ENCODE results near the gene SP140.
A peak's percentile ranks its signal among the peaks of the same experiment; 100 is the strongest.
"Not testable (repeated sequence)": the region's sequence is repeated elsewhere in the genome, so short reads cannot be mapped to it uniquely, and the experiment has no call there.

The SP140 gene

DNA sequence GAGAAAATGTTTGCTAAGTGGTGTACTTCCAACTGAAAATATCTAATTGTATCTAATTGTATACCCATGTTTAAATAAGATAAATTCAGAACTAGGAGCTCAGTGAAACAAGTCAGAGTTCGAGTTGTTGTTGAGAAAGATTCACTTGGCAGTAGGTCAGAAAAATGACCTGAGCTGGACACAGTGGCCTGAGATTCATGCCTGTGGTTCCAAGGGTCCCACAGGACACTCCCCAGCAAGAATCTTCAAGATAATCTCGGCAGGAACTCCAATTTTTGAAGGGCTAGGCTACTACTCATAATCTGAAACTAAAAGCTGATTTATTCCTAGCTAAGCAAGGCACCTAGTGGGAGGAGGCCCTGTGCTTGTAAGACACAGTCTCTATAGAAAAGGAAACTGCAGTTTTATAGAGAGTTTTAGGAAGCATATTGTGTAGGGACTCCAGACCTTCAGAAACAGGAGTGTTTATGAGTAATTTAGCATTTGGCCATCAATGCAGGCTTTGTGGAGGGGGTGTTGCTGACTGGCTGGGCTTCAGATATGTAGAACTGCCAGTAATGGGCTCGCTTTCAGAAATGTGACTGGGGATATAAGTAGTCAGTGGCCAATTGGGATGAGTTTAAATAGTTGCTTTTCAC, 43.2 kb downstream of the SP140 start:
- H3K27ac ChIP-seq (ENCODE audit: low read depth, low read length), result no peak overlapping the region
- no peaks in the 10 kb centered on the region for H3K27me3 ChIP-seq (ENCODE audit: control insufficient read depth in 5 of 5, insufficient read depth in 4 of 5, low read length in 5 of 5)
- H3K4me1 ChIP-seq (ENCODE audit: control insufficient read depth in 5 of 5, insufficient read depth in 5 of 5, low read length in 5 of 5), result peaks cover 0 to 15% (median 6%) of the 10 kb centered on the region in 5 donors
- no peaks in the 10 kb centered on the region for H3K36me3 ChIP-seq (ENCODE audit: control insufficient read depth in 5 of 5, insufficient read depth in 5 of 5, low read length in 5 of 5)
- no peak overlapping the region for H3K4me3 ChIP-seq (ENCODE audit: low read depth in 1 of 5, low read length in 5 of 5)
- H3K9ac ChIP-seq (ENCODE audit: low read length in 5 of 5), result peak overlapping the region in 1 of 5 donors; percentile 48
- no peaks in the 10 kb centered on the region for H3K9me3 ChIP-seq (ENCODE audit: control insufficient read depth in 5 of 5, low read length in 5 of 5)

DNA sequence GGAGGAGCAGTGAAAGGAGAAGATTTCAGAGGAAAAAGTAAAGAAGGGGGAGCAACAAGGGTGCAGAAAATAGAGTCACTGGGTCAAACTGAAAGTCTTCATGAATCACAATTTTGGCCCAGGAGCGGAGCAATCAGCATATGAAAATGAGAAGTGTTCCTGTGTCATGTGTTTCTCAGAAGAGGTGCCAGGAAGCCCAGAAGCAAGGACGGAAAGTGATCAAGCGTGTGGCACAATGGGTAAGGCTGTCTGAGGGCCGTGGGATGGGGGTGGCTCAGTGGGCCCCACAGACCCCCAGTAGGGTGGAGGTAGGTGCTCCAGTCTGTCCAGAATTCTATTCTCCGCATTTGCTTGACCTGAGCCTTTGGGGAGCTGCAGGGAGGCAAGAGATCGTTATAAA, 44.2 kb downstream of the SP140 start:
- Histone ChIP-seq H3K4me1 (ENCODE audit: control insufficient read depth in 5 of 5, insufficient read depth in 5 of 5, low read length in 5 of 5) (peaks cover 0 to 15% (median 6%) of the 10 kb centered on the region in 5 donors), H3K4me3 (ENCODE audit: low read depth in 1 of 5, low read length in 5 of 5) (no peak overlapping the region), H3K9ac (ENCODE audit: low read length in 5 of 5) (no peak overlapping the region), H3K36me3 (ENCODE audit: control insufficient read depth in 5 of 5, insufficient read depth in 5 of 5, low read length in 5 of 5) (no peaks in the 10 kb centered on the region), H3K27ac (ENCODE audit: low read depth, low read length) (no peak overlapping the region), H3K9me3 (ENCODE audit: control insufficient read depth in 5 of 5, low read length in 5 of 5) (no peaks in the 10 kb centered on the region), H3K27me3 (ENCODE audit: control insufficient read depth in 5 of 5, insufficient read depth in 4 of 5, low read length in 5 of 5) (no peaks in the 10 kb centered on the region)

DNA sequence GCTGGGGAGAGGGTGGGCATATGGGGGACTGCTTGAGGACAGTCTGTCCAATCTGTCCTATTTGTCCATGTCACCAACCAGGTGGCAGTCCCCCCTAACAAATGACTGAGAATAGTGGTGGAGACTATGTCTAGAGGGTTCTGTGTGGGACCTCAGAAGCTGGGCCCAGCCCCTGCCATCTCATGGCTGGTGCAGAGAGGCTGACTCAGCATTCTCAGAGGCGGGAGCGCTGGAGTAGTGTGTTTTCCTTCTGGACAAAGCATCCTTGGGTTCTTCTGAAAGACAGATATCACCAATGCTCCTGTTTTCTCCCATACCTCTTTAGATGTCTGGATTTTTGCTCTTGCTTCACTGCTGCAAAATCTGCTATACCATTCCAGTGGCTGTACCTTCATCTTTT, 57.4 kb downstream of the SP140 start:
- Histone ChIP-seq H3K4me1 (ENCODE audit: control insufficient read depth in 5 of 5, insufficient read depth in 5 of 5, low read length in 5 of 5) (no peaks in the 10 kb centered on the region), H3K9me3 (ENCODE audit: control insufficient read depth in 5 of 5, low read length in 5 of 5) (no peaks in the 10 kb centered on the region), H3K27ac (ENCODE audit: low read depth, low read length) (no peak overlapping the region), H3K36me3 (ENCODE audit: control insufficient read depth in 5 of 5, insufficient read depth in 5 of 5, low read length in 5 of 5) (no peaks in the 10 kb centered on the region), H3K9ac (ENCODE audit: low read length in 5 of 5) (no peak overlapping the region), H3K4me3 (ENCODE audit: low read depth in 1 of 5, low read length in 5 of 5) (no peak overlapping the region), H3K27me3 (ENCODE audit: control insufficient read depth in 5 of 5, insufficient read depth in 4 of 5, low read length in 5 of 5) (peaks cover 0 to 2% (median 0%) of the 10 kb centered on the region in 5 donors)

DNA sequence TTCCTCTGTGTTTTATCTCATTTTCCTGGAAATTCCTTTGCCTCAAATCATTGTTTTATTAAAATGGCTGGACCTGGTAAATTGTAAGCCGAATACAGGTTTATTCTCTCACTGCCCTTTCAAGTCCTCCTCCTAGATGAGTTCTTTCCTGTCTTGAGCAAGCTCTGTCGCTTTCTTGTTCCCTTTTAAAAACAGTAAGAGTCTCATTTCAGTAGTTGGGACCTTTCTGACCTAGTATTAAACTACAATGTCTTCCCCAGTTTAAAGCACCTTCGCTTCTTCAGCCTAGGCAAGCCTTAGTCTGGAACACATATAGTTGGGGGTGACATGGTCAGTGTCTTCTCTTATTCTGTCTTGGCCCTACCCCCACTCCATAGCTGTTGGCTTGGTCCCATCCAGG, 60.5 kb downstream of the SP140 start:
- Histone ChIP-seq H3K27me3 (ENCODE audit: control insufficient read depth in 5 of 5, insufficient read depth in 4 of 5, low read length in 5 of 5) (peaks cover 0 to 2% (median 0%) of the 10 kb centered on the region in 5 donors), H3K4me1 (ENCODE audit: control insufficient read depth in 5 of 5, insufficient read depth in 5 of 5, low read length in 5 of 5) (no peaks in the 10 kb centered on the region), H3K9me3 (ENCODE audit: control insufficient read depth in 5 of 5, low read length in 5 of 5) (peaks cover 0 to 2% (median 0%) of the 10 kb centered on the region in 5 donors), H3K36me3 (ENCODE audit: control insufficient read depth in 5 of 5, insufficient read depth in 5 of 5, low read length in 5 of 5) (no peaks in the 10 kb centered on the region), H3K4me3 (ENCODE audit: low read depth in 1 of 5, low read length in 5 of 5) (no peak overlapping the region), H3K27ac (ENCODE audit: low read depth, low read length) (no peak overlapping the region), H3K9ac (ENCODE audit: low read length in 5 of 5) (no peak overlapping the region)

DNA sequence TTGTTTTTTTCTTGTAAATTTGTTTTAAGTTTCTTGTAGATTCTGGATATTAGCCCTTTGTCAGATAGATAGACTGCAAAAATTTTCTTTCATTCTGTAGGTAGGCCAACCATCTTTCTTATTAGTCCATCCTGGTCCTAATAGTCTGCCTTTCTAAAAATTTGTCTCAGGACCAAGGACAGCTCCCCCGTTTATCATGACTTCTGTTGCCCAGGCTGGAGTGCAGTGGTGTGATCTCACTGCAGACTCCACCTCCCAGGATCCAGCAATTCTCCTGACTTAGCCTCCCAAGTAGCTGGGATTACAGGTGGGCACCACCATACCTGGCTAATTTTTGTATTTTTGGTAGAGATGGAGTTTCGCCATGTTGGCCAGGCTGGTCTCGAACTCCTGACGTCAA, 63.8 kb downstream of the SP140 start:
- H3K36me3 ChIP-seq (ENCODE audit: control insufficient read depth in 5 of 5, insufficient read depth in 5 of 5, low read length in 5 of 5); H3K4me3 ChIP-seq (ENCODE audit: low read depth in 1 of 5, low read length in 5 of 5); H3K9ac ChIP-seq (ENCODE audit: low read length in 5 of 5); H3K27me3 ChIP-seq (ENCODE audit: control insufficient read depth in 5 of 5, insufficient read depth in 4 of 5, low read length in 5 of 5); H3K4me1 ChIP-seq (ENCODE audit: control insufficient read depth in 5 of 5, insufficient read depth in 5 of 5, low read length in 5 of 5); H3K9me3 ChIP-seq (ENCODE audit: control insufficient read depth in 5 of 5, low read length in 5 of 5); H3K27ac ChIP-seq (ENCODE audit: low read depth, low read length): not testable (repeated sequence)

DNA sequence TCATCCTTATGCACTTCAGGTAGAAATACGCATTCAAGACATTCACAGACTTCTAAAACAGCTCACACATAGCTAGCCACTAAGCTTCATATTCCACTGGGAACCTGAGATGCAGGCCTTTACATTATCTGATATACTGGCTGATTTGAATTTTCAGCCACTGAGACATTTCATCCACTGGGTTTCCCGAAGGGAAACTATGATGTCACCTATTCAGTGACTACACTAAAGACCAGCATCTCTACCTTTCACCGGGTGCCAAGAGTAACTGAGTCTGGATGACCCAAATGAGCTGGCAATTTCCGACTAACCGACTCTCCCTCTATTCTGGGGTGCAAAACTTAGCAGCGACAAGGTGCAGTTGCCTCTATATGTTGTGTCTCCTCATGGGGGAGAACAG, 69.7 kb downstream of the SP140 start:
- Histone ChIP-seq H3K9ac (ENCODE audit: low read length in 5 of 5) (no peak overlapping the region), H3K27me3 (ENCODE audit: control insufficient read depth in 5 of 5, insufficient read depth in 4 of 5, low read length in 5 of 5) (no peaks in the 10 kb centered on the region), H3K9me3 (ENCODE audit: control insufficient read depth in 5 of 5, low read length in 5 of 5) (peaks cover 0 to 10% (median 6%) of the 10 kb centered on the region in 5 donors), H3K27ac (ENCODE audit: low read depth, low read length) (no peak overlapping the region), H3K36me3 (ENCODE audit: control insufficient read depth in 5 of 5, insufficient read depth in 5 of 5, low read length in 5 of 5) (no peaks in the 10 kb centered on the region), H3K4me1 (ENCODE audit: control insufficient read depth in 5 of 5, insufficient read depth in 5 of 5, low read length in 5 of 5) (peaks cover 0 to 3% (median 0%) of the 10 kb centered on the region in 5 donors), H3K4me3 (ENCODE audit: low read depth in 1 of 5, low read length in 5 of 5) (no peak overlapping the region)

DNA sequence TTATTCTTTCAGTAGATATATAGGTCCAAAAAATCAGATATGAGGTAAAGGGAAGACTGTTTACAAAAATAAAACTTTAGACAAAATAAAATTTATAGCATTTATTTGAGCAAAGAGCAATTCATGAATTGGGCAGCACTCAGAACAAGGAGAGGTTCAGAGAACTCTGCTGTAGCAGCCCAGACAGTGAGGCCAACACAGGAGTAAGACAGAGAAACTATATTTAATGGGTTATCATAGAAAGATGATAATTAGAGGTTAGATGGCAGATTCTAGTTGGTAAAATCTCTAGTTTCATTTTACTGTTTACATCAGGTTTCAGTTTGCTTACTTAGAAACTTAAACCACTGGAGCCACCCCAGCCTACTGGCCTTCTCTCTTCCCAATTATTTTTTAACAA, 71.4 kb downstream of the SP140 start:
- Histone ChIP-seq H3K36me3 (ENCODE audit: control insufficient read depth in 5 of 5, insufficient read depth in 5 of 5, low read length in 5 of 5) (no peaks in the 10 kb centered on the region), H3K4me3 (ENCODE audit: low read depth in 1 of 5, low read length in 5 of 5) (no peak overlapping the region), H3K27me3 (ENCODE audit: control insufficient read depth in 5 of 5, insufficient read depth in 4 of 5, low read length in 5 of 5) (no peaks in the 10 kb centered on the region), H3K4me1 (ENCODE audit: control insufficient read depth in 5 of 5, insufficient read depth in 5 of 5, low read length in 5 of 5) (peaks cover 0 to 3% (median 0%) of the 10 kb centered on the region in 5 donors), H3K9me3 (ENCODE audit: control insufficient read depth in 5 of 5, low read length in 5 of 5) (peaks cover 0 to 14% (median 6%) of the 10 kb centered on the region in 5 donors), H3K27ac (ENCODE audit: low read depth, low read length) (no peak overlapping the region), H3K9ac (ENCODE audit: low read length in 5 of 5) (no peak overlapping the region)

DNA sequence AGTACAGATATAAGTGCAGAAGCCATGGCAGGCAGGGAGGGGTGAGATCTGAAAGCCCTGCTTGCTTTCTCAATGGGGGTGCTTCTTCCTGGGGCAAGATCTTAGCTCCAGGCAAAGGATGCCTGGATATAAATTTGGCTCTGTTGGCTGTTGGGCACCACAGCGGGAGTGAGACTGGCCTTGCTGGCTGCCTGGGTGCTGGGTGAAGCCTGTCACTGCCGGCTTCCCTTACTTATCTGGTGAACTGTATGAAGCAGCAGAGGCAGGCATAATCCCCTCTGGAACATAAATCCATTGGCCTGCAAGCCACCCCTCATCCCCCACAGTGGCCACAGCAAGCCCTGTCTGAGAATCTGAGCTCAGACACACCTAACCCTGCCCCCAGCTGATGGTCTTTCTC, 74.1 kb downstream of the SP140 start:
- Histone ChIP-seq H3K27me3 (ENCODE audit: control insufficient read depth in 5 of 5, insufficient read depth in 4 of 5, low read length in 5 of 5) (no peaks in the 10 kb centered on the region), H3K9ac (ENCODE audit: low read length in 5 of 5) (no peak overlapping the region), H3K9me3 (ENCODE audit: control insufficient read depth in 5 of 5, low read length in 5 of 5) (peaks cover 0 to 20% (median 14%) of the 10 kb centered on the region in 5 donors), H3K4me1 (ENCODE audit: control insufficient read depth in 5 of 5, insufficient read depth in 5 of 5, low read length in 5 of 5) (peaks cover 0 to 3% (median 0%) of the 10 kb centered on the region in 5 donors), H3K36me3 (ENCODE audit: control insufficient read depth in 5 of 5, insufficient read depth in 5 of 5, low read length in 5 of 5) (no peaks in the 10 kb centered on the region), H3K4me3 (ENCODE audit: low read depth in 1 of 5, low read length in 5 of 5) (no peak overlapping the region), H3K27ac (ENCODE audit: low read depth, low read length) (no peak overlapping the region)

DNA sequence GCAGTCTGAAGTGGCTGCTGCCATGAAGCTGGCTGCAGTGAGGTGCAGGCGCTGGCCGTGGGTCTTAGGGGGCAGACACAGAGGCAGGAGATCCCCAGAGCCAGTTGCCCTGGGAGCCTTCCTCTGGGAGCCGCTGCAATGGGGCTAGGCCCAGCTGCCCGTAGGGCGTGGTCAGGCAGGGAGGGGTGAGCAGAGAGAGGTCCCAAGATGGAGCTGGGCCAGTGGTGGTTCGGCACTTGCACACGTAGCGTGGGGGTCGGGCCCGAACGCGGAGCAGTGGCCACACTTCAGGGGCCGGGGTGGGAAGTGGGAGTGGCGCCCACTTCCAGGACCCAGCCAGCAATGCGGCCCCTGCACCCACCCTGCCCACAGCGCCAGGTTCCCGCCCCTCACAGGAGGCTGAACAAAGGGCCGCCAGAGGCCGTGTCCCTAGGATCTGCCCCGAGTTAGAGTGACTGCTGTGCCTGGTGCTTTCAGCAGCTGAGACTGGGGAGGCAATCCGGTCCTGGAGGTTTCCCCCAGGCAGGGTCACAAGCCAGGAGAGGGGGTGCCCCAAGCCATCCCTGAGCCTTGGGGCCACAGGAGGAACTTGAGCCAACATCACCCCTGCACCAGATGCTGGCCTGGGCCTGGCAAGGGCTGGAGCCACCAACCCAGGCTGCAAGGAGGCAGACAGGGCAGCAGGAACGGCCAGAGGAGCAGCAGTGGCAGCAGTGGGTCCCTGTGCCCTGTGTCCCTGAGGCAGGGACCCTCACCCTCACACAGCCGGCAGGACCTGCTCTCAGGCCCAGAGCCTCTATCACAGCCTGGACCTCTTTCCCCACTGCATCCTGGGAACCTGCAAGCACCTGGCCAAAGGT, 80.1 kb downstream of the SP140 start:
- Histone ChIP-seq H3K36me3 (ENCODE audit: control insufficient read depth in 5 of 5, insufficient read depth in 5 of 5, low read length in 5 of 5) (no peaks in the 10 kb centered on the region), H3K9ac (ENCODE audit: low read length in 5 of 5) (no peak overlapping the region), H3K4me1 (ENCODE audit: control insufficient read depth in 5 of 5, insufficient read depth in 5 of 5, low read length in 5 of 5) (peaks cover 0 to 7% (median 5%) of the 10 kb centered on the region in 5 donors), H3K9me3 (ENCODE audit: control insufficient read depth in 5 of 5, low read length in 5 of 5) (peaks cover 0 to 16% (median 9%) of the 10 kb centered on the region in 5 donors), H3K27me3 (ENCODE audit: control insufficient read depth in 5 of 5, insufficient read depth in 4 of 5, low read length in 5 of 5) (no peaks in the 10 kb centered on the region), H3K4me3 (ENCODE audit: low read depth in 1 of 5, low read length in 5 of 5) (no peak overlapping the region), H3K27ac (ENCODE audit: low read depth, low read length) (no peak overlapping the region)

DNA sequence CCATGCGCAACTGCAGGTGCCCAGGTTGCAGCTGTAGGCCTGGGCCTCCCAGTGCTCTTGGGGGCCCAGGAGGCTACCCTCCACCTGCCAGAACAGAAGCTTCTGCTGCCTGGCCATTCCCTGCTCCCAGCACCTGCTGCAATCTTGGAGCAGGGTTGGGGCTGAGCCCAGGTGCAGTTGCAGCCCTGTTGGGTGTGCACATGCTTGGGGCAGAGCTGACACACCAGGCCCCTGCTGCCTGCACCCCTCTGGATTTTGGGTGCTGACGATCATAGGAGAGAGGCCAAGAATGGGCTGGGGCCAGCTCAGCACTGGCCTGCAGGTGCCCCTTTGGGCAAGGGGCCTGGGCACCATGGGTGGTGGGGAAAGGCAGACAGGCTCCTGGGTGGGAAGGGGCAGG, 80.9 kb downstream of the SP140 start:
- Histone ChIP-seq H3K4me1 (ENCODE audit: control insufficient read depth in 5 of 5, insufficient read depth in 5 of 5, low read length in 5 of 5) (peaks cover 0 to 7% (median 5%) of the 10 kb centered on the region in 5 donors), H3K27ac (ENCODE audit: low read depth, low read length) (no peak overlapping the region), H3K4me3 (ENCODE audit: low read depth in 1 of 5, low read length in 5 of 5) (no peak overlapping the region), H3K27me3 (ENCODE audit: control insufficient read depth in 5 of 5, insufficient read depth in 4 of 5, low read length in 5 of 5) (no peaks in the 10 kb centered on the region), H3K9ac (ENCODE audit: low read length in 5 of 5) (no peak overlapping the region), H3K36me3 (ENCODE audit: control insufficient read depth in 5 of 5, insufficient read depth in 5 of 5, low read length in 5 of 5) (no peaks in the 10 kb centered on the region), H3K9me3 (ENCODE audit: control insufficient read depth in 5 of 5, low read length in 5 of 5) (peaks cover 0 to 16% (median 9%) of the 10 kb centered on the region in 5 donors)

Measured in subcutaneous abdominal adipose tissue (tissue), 5 donors.